ENCODE measurements around the gene LZTS2.

- TF ChIP-seq TAF1 (conservative IDR thresholded peaks at IDR 0.05) (no peak), RXRA (IDR thresholded peaks at IDR 0.05) (no peak)
These were observed 2.8 kb upstream of the LZTS2 start for GRCh38 chr10:100996678-100997359.
